GM19351 (cell line): Measurements from ENCODE around the gene PIAS2.
"Not testable (repeated sequence)": the region's sequence is repeated elsewhere in the genome, so short reads cannot be mapped to it uniquely, and the experiment has no call there.

ENCODE experiments used
- ATAC-seq: cut with Tn5 transposase; IDR thresholded peaks from one replicate; pipeline ENCODE4 v1.9.1; 2021; ENCODE audit warnings: mild to moderate bottlenecking, moderate library complexity; ENCODE audit not compliant: unreplicated experiment

Gene PIAS2

DNA sequence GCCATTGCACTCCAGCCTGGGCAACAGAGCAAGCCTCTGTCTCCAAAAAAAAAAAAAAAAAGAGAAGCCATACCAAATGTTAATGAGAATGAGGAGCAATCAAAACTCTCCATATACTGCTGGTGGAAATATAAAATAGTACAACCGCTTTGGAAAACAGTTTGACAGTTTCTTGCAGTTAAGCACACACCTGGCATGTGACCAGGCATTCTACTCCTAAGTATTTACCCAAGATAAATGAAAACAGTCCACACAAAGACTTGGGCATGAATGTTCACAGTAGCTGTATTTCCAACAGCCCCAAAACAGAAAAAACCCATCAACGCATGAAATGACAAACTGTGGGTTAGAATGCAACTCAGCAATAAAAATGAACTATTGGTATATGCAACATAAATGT, 84.5 kb downstream of the PIAS2 start:
- ATAC-seq = no peak

DNA sequence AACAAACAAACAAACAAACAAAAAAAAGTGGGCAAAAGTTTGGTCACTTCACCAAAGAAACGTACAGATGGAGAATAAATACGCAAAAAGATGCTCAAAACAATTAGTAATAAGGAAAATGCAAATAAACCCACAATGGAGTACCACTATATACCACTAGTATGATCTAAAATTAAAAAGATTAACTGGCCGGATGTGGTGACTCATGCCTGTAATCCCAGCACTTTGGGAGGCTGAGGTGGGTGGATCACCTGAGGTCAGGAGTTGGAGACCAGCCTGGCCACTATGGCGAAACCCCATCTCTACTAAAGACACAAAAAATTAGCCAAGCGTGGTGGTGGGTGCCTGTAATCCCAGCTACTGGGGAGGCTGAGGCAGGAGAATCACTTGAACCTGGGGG, 84.9 kb downstream of the PIAS2 start:
- ATAC-seq = not testable (repeated sequence)

DNA sequence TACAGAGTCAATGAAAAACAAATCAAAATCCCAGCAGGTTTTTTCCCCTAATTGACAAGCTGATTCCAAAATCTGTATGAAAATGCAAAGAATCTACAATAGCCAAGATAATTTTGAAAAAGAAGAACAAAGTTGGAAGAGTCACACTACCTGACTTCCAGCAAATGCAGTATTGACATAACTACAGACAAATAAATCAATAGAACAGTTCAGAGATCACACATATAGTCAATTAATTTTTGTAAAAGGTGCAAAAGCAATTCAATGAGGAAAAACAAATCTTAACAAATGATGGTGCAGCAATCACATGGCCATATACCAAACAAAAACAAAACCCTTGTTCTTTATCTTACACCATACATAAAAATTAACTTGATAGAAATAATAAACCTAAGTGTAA, 85.9 kb downstream of the PIAS2 start:
- no peak for ATAC-seq

DNA sequence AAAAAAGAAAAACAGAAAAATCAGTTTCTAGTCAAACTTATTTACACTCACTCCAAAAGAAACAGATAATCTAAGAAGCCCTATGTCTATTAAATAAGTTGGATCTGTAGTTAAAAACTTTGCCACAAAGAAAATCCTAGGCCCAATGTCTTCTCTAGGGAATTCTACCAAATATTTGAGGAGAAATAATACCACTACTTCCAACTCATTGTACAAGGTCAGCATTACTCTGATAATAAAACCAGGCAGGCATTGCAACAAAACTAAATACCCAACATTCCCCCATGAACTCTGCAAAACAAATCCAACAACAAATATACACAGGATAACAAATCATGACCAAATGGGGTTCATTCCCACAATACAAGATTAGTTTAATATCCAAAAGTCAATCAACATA, 86.7 kb downstream of the PIAS2 start:
- no peak for ATAC-seq

DNA sequence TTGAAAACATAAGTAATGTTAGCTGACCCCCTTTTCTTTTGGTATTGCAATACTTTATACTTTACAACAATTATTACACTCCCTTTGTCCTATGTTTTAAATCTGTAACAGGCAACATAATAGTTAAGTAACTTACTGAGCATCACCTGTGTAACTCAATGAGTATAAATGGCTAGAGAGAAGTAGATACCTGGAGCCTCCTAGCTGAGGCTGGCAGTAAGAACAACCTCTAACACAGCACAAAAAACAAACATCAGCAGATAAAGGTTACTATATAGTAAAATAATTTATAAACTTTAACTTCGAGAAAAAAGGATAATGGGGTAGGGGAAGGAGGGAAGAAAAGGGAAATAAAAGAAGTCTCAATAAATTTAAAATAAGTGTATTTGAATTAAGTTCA, 87.4 kb downstream of the PIAS2 start:
- ATAC-seq = no peak

DNA sequence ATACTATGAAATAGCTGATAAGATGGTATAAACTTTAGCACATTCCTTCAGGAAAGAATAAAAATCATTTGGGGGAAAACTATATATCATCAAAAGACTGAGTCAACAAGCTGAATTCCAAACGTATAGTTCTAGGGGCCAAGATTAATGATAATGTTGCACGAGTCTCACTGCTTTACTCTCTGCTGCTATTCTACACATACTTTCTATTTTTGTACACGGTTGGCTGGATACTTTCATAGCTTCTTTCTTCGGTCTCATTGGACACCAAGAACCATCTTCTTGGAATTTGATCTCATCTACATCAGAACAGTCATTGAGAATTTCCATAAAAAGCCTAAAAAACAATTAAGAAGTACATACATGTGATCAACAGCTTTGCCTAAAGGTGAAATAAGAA, 87.8 kb downstream of the PIAS2 start:
- ATAC-seq = no peak

DNA sequence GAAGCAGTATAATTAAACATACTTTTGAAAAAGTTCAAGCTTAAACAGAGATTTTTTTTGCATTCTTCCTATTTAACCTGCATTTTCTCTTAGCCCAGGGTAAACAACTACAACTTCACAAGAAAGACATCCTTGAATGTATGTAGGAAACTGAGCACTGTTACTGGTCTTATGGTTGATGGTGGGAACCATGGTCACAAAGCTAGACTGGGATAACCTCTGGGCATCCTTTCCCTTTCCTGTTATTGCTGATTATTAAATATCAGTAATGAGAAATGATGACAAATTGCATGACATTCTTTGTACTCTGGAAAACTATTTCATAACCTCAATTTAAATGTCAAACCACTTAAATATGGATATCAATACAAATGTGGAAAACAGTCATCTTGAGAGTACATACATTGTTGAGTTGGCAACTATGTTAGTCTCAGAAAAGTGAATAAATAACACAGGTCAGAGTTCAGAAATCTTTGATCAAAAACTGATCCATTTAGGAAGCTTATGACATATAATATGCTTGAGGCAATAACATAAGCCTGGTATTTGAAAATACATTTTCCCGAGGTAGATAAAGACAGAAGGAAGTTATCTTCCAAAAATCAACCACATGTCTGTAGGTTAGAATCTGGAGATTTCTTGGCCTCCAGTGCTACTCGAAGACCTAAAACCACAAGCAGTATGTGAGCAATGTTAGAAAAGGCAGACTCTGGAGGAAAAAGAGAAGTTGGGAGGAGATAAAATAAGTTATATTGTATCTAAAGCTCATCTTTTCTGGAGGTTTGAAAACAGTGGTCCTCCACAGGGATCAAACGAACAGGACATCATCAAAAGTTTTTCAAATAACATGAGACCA, 95.2 kb downstream of the PIAS2 start:
- no peak for ATAC-seq

DNA sequence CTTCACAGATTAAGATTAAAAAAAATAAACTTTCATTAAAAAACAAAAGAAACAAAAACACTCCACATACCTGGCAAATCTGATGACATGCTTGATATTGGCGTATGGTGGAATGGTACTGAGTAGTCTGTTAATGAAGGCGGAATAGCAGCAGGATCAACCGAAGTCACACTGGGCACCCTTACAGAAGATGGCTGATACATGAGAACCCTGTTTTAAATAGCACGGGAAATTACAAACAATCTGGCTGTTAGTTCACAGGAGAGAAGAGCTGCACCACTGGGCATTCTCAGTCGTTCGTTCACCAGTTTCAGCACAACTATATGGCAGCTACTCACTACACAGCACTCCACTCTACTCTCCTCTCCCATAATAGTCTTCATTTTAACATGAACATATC, 96.4 kb downstream of the PIAS2 start:
- no peak for ATAC-seq

DNA sequence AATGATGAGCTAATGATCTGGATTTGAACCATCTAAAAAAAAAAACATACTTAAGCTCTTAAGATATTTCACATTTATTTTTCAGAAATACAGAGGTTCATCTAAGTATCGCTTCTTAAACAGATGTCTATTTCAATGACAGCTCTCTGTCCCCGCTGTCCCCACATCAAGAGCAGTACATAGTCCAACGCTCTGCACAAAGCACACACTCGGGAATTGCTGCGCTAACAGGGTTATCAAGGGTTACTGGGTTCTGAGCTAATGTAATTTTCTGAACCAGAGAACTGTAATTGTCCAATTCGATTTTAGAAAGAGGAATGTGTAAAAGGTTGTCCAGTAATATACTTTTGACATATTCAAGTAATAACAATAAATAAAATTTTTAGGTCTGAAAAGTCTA, 101.6 kb downstream of the PIAS2 start:
- no peak for ATAC-seq

DNA sequence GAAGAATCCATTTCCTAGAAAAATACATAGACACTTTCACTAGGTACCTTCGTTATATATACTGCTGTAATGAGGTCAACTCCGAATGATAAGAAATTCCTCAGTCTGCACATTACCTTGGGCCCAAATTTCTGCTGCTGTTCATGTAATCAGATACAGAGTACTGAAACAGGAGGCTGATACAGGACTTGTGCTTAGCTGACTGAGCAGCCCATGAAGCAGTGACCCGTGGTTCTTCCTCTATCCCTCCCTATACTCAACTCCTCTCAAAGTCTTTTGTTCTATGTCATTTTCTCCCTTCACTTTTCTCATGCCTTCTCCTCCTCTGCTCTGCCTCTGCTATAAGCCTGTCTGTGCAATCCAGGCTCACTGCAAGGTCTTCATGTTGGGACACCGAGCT, 102.9 kb downstream of the PIAS2 start:
- no peak for ATAC-seq

DNA sequence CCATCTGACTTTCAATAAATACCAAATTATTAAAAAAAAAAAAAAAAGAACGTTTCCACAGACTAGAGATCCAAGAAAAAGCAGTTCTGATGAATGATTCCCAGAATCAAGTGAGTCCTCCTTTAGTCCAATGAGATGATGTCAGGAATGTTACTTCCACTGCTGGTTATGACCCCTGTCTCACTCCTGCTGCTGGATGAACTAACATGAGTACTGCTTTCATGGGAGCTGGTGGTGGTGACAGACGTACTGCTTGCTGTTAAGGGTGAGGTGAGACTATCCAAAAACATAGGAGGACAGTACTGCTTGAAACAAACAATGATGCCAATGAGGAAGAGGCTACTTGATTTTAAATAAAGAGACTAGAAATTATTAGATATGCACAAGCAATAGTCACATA, 105.0 kb downstream of the PIAS2 start:
- no peak for ATAC-seq

DNA sequence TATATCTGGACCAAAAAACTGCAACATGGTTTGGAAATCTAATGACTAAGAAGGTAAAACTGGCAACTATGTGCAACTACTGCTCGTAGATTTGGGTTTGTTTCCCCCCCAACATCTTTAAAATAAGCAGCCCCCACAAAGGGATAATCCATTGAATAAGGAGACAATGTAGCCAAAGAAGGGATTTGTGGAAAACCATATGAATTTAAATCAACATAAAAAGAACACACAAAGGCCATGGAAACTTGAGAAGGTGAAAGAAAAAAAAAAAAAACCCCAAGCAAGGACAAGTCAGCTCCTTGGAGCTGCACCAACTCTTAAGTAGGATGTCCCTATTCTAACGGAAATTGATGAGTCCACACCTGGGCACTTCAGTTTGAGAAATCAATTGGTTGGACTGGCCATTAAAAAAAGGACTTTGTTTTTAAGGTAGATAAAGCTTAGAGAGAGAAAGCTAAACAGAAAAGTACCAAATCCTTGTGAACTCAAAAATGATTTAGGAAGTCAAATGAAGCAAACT, 106.8 kb downstream of the PIAS2 start:
- ATAC-seq = no peak

DNA sequence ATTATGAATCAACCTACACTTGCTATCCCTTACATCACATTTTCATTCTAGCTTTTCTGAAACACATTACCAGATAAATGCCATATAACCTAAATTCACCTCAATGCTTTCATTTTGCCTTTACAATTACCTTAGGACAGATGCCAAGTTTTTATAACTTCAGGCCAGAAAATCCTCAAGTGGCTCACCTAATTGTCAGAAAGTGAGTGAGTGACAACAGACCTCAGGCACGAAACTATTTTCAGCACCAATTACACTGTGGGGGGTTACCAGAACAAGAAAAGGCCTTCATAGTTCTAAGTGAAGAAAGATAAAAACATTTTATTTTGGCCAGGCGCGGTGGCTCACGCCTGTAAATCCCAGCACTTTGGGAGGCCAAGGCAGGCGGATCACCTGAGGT, 108.2 kb downstream of the PIAS2 start:
- no peak for ATAC-seq

DNA sequence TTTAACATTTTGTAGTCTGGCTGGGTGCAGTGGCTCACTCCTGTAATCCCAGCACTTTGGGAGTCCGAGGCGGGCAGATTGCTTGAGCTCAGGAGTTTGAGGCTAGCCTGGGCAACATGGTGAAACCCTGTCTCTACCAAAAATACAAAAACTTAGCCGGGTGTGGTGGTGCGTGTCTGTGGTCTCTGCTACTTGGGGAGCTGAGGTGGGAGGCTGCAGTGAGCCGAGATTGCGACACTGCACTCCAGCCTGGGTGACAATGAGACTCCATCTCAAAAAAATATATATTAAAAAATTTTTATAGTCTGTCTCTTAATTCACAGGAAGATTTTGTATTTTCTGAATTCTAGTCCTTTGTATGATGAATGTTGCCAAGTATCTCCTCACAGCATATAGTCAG, 121.4 kb downstream of the PIAS2 start:
- not testable (repeated sequence) for ATAC-seq

DNA sequence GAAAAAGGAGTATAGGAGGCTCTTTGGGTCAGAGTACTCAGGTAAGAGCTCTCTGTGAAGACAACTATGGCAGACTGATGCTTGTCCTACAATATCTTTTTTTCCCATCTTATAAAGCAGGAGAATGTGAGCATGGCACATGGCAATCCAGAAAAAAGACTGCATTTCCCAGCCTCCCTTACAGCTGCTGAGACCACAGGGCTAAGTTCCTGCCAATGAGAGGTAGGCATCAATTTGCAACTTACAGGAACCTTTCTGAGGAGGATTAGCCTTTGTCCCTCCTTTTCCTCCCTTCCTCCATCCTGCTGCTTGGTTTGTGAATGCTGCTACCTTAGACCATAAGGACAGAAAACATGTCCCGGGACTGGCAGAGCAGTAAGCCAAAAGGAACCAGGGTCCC, 122.7 kb downstream of the PIAS2 start:
- ATAC-seq = no peak

DNA sequence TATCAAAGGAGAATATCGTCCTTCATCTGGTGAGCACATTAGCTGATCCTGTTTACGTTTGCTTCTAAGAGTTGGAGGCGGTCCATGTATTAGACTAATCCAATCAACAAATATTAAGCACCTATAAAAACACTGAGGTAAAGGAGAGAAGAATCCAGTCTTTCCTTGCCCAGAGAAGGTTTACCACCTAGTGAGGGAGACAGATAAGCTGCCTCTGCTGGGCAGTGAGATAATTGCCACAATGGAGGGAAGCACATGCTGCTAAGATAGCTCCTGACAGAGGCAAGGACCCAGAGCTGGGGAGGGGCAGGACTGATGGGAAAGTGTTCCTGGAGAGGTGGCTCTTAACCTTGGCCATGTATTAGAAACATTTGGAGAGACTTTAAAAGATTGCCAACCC, 123.7 kb downstream of the PIAS2 start:
- ATAC-seq = no peak

DNA sequence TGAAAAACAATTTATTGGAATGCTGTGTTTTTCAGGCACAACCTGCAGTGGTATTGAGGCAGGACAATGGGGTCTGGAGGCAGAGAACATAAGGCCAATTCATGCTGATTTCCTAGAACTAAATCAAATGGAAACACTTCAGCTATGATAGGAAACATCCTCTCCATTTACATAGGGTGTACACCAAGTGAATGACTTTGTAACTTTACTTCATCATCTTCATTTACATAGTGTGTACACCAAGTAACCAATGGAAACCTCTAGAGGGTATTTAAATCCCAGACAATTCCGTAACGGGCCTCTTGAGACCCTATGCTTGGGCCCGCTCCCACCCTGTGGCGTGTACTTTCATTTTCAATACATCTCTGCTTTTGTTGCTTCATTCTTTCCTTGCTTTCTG, 128.2 kb downstream of the PIAS2 start:
- no peak for ATAC-seq

DNA sequence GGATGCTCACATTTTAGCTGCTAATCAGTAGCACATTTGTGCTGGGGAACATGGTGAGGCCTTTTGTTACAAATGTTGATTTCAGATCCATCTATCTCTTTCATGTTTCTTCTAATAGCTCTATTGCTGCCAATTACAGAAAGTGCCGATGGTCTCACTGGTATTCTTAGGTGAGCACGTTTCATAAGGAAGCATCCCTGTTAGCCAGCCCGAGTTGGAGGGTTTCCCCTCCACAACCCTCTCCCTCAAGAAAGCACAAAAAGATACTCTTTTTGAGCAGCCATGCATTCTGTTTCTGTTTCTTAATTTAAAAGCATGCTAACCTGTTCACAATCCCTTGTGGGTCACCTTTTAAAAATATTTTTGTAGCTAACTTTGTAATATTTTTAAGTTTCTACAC, 129.6 kb downstream of the PIAS2 start:
- no peak for ATAC-seq

DNA sequence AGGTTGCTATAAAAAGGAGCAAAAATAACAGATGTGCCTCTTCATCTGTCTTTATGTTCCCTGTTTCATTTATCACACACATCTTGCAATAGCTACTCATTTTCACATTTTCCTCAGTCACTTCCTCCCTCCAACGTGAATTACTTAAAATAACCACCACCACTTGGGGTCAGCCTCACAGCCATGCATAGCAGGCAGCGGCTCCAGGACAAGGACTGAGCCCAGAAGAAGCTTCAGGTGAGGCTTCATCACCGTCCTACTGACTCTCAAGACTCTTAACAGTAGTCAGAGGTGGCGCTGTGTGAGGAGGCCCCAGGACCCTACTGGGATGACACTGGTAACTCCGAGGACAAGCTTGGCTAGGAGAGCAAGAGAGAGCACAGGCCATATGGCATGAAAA, 144.9 kb downstream of the PIAS2 start:
- no peak for ATAC-seq

DNA sequence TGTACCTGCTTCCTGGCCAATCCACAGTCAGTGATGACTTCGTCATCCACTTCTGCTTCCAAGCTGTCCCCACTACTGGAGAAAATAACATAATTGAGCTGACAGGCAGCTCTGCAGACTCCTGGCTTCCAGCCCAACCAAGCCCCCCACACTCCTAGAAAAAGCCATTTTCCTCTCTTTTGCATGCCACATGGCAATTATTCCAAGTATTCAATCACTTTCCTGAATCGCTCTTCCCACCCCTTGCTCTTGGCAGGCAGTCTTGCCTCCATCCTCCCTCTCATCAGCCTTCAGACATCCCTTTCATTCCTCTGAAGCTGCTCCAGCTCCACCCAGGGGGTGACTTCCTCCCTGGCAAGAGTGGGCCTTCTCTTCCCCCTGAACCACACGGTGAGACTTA, 146.2 kb downstream of the PIAS2 start:
- ATAC-seq = no peak

DNA sequence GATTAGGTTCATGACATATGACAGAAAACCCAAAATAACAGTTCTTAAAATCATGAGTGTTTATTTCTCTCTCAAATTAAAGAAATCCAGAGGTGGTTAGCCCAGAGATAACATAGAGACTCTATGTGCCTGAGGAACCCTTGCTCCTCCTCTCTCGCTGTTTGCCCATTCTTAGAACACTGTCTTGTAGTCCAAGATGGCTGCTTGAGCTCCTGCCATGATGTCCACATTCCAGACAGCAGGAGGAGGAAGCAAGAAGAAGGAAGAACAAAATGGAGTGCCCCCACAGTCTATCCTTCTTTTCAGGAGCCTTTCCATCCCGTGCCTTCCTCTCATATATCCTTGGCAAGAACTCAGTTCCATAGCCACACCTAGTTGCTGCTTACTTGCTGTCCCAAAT, 146.6 kb downstream of the PIAS2 start:
- ATAC-seq = no peak

DNA sequence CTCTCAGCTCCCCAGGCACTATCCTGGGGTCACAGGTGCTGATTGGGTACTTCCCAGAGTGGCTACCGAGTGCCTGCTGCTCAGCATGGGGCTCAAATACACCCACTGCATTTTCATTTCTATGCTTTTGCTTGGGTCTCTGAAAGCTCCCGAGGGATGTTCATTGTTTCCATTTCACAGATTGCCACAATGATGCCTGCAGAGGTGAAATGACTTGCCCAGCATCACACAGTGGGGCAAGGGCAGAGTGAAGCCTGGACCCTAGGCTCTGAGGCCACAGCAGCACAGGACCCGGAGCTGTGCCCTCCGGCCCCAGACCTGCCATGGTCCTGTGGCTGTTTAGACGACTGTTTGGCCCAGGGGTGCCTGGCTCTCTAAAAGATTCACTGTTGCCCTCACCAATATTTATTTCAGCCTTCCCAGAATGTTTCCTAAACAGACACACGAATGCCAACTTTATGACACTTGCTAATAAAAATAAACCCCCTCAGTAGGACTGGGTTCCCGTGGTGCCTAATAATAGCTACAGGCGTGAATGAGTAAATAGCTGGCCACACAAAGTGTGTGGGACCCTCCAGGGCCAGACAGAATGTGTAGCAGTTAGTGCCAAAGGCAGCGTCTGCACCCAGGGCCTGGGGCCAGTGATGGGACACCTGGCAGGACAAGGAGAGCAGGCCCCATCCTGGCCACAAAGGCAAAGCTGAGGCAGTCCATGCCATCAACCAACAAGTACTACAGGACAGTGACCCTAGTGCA, 149.0 kb downstream of the PIAS2 start:
- no peak for ATAC-seq
